Epithelial cell of proximal tubule (primary cell): ENCODE results near the gene FBXO3. TPM values are rescaled to one million over a fixed set of nuclear protein-coding genes. Genes with fewer than 3 reads are reported as not detected.
"Not testable (repeated sequence)": the region's sequence is repeated elsewhere in the genome, so short reads cannot be mapped to it uniquely, and the experiment has no call there.

Source experiments
- DNase-seq: peaks from one replicate; pipeline ENCODE4 v3.0.0-alpha.2; 2011; ENCODE audit warnings: low read depth
- H3K4me3 ChIP-seq: 2 replicates; pipeline ENCODE4 v1.5.1; 2011; ENCODE audit warnings: low read depth, mild to moderate bottlenecking, low read length
- CTCF ChIP-seq: conservative IDR thresholded peaks from 2 replicates; pipeline ENCODE4 v1.5.1; 2012; ENCODE audit warnings: low read depth, mild to moderate bottlenecking, low read length
- total RNA-seq: library from RNA; depleted of rRNA; stranded (reverse); fragments of >200 nt; gene quantifications from 2 replicates; pipeline ENCODE4 v1.2.3, GENCODE V29; 2015

FBXO3 gene
- total RNA-seq, 1 donor from 2014 or later = 20.3 TPM

GRCh38 chr11:33736148-33736812, 38.0 kb downstream of the FBXO3 start, which contains the start of gene CD59:
TSS of gene CD59 (minus strand) at chr11:33736423. CDS start at chr11:33722445, 13,978 bp downstream.
- no peak for DNase-seq
- no peak for TF ChIP-seq CTCF
- peak within 1 kb of the TSS; percentile 93 for H3K4me3 ChIP-seq

- no peak for DNase-seq
- no peak for TF ChIP-seq CTCF
- peak overlapping the region; percentile 93 for H3K4me3 ChIP-seq
These were observed 38.8 kb downstream of the FBXO3 start for GRCh38 chr11:33735271-33736147.

- peak overlapping the region; percentile 93 for H3K4me3 ChIP-seq
- no peak for TF ChIP-seq CTCF
- DNase-seq = no peak
These were observed 39.7 kb downstream of the FBXO3 start for GRCh38 chr11:33734441-33735270.

GRCh38 chr11:33733980-33734379, 40.3 kb downstream of the FBXO3 start:
- DNase-seq = no peak
- peak overlapping the region; percentile 93 for H3K4me3 ChIP-seq
- TF ChIP-seq CTCF = no peak

- DNase-seq = no peak
- no peak overlapping the region for H3K4me3 ChIP-seq
- TF ChIP-seq CTCF = no peak
These were observed 42.4 kb downstream of the FBXO3 start for GRCh38 chr11:33731723-33732531.

- TF ChIP-seq CTCF = no peak
- no peak overlapping the region for H3K4me3 ChIP-seq
- no peak for DNase-seq
These were observed 43.6 kb downstream of the FBXO3 start for GRCh38 chr11:33730716-33731115.

- DNase-seq, H3K4me3 ChIP-seq: not testable (repeated sequence)
These were observed 45.2 kb downstream of the FBXO3 start for GRCh38 chr11:33729072-33729664.

GRCh38 chr11:33727539-33727938, 46.8 kb downstream of the FBXO3 start:
- DNase-seq, H3K4me3 ChIP-seq: not testable (repeated sequence)
